ENCODE data around the gene KATNAL1. TPM values are rescaled to one million over a fixed set of nuclear protein-coding genes. Genes with fewer than 3 reads are reported as not detected.
A peak's percentile ranks its signal among the peaks of the same experiment; 100 is the strongest.

The KATNAL1 gene
- total RNA-seq, result 10 to 100 TPM; 13.7 to 19.1 TPM

GRCh38 chr13:30307194-30307970 is at the start of gene KATNAL1:
Gene KATNAL1, minus strand, starts transcription at chr13:30307551. Its CDS starts 23,774 bp downstream, at chr13:30283777.
- peaks cover 11 to 46% of the 10 kb centered on the region in 2 donors for H3K4me1 ChIP-seq (ENCODE audit: control insufficient read depth in 1 of 2, low read depth in 2 of 2)
- DNase-seq (ENCODE audit: low spot score) (peak; percentile 8), ATAC-seq (ENCODE audit: insufficient number of reproducible peaks, low FRiP score, low read depth) (peak; percentile 69)
- H3K27me3 ChIP-seq (replicated peaks; ENCODE audit: insufficient read depth), result no peaks in the 10 kb centered on the region
- H3K27ac ChIP-seq, result peak within 1 kb of the TSS; percentile 85 to 91
- H3K4me3 ChIP-seq, result peak within 1 kb of the TSS; percentile 97
- TF ChIP-seq CTCF (IDR thresholded peaks at IDR 0.05), result no peak
- H3K9me3 ChIP-seq, result no peaks in the 10 kb centered on the region
- no peaks in the 10 kb centered on the region for H3K36me3 ChIP-seq

GRCh38 chr13:30355839-30356238 is 48.5 kb upstream of the KATNAL1 start:
- H3K27me3 ChIP-seq (replicated peaks; ENCODE audit: insufficient read depth), result no peaks in the 10 kb centered on the region
- DNase-seq (ENCODE audit: low spot score) (no peak), ATAC-seq (ENCODE audit: insufficient number of reproducible peaks, low FRiP score, low read depth) (no peak)
- no peak for TF ChIP-seq CTCF (IDR thresholded peaks at IDR 0.05)
- no peaks in the 10 kb centered on the region for H3K4me1 ChIP-seq (ENCODE audit: control insufficient read depth in 1 of 2, low read depth in 2 of 2)
- no peaks in the 10 kb centered on the region for H3K36me3 ChIP-seq
- H3K9me3 ChIP-seq, result no peaks in the 10 kb centered on the region
- no peak overlapping the region for H3K27ac ChIP-seq
- H3K4me3 ChIP-seq, result no peak overlapping the region

- Histone ChIP-seq H3K27ac (no peak overlapping the region), H3K36me3 (no peaks in the 10 kb centered on the region), H3K4me3 (no peak overlapping the region), H3K9me3 (no peaks in the 10 kb centered on the region), H3K27me3 (replicated peaks; ENCODE audit: insufficient read depth) (no peaks in the 10 kb centered on the region), H3K4me1 (ENCODE audit: control insufficient read depth in 1 of 2, low read depth in 2 of 2) (no peaks in the 10 kb centered on the region)
- DNase-seq (ENCODE audit: low spot score) (no peak), ATAC-seq (ENCODE audit: insufficient number of reproducible peaks, low FRiP score, low read depth) (no peak)
- no peak for TF ChIP-seq CTCF (IDR thresholded peaks at IDR 0.05)
Measured at GRCh38 chr13:30355384-30355699, 48.0 kb upstream of the KATNAL1 start.

- no peak overlapping the region for H3K27ac ChIP-seq
- ATAC-seq (ENCODE audit: insufficient number of reproducible peaks, low FRiP score, low read depth) (no peak), DNase-seq (ENCODE audit: low spot score) (no peak)
- H3K27me3 ChIP-seq (replicated peaks; ENCODE audit: insufficient read depth), result no peaks in the 10 kb centered on the region
- H3K9me3 ChIP-seq, result no peaks in the 10 kb centered on the region
- H3K4me3 ChIP-seq, result no peak overlapping the region
- no peaks in the 10 kb centered on the region for H3K36me3 ChIP-seq
- no peak for TF ChIP-seq CTCF (IDR thresholded peaks at IDR 0.05)
- H3K4me1 ChIP-seq (ENCODE audit: control insufficient read depth in 1 of 2, low read depth in 2 of 2), result no peaks in the 10 kb centered on the region
Measured at GRCh38 chr13:30354493-30355383, 47.4 kb upstream of the KATNAL1 start.

- no peak overlapping the region for H3K4me3 ChIP-seq
- no peak for DNase-seq (ENCODE audit: low spot score)
- TF ChIP-seq CTCF (IDR thresholded peaks at IDR 0.05), result no peak
- no peaks in the 10 kb centered on the region for H3K36me3 ChIP-seq
- H3K4me1 ChIP-seq (ENCODE audit: control insufficient read depth in 1 of 2, low read depth in 2 of 2), result no peaks in the 10 kb centered on the region
- no peaks in the 10 kb centered on the region for H3K27me3 ChIP-seq (replicated peaks; ENCODE audit: insufficient read depth)
- no peak overlapping the region for H3K27ac ChIP-seq
- no peaks in the 10 kb centered on the region for H3K9me3 ChIP-seq
- ATAC-seq (ENCODE audit: insufficient number of reproducible peaks, low FRiP score, low read depth), result no peak
Measured at GRCh38 chr13:30353471-30354215, 46.3 kb upstream of the KATNAL1 start.

All from thoracic aorta (tissue), 2 donors.